HL-60 (cell line): ENCODE measurements around the gene EEF1AKMT1.

Source experiments
- DNase-seq, 2 experiments: peaks; one replicate each; pipeline ENCODE4 v3.0.0-alpha.2; 2010 to 2020; ENCODE audit warnings: low read depth in 1 of 2, low spot score in 1 of 2
- H3K27ac ChIP-seq: fragments of 250-450 bp; sonication (Bioruptor Pico); replicated peaks from 2 replicates; pipeline ENCODE4 v1.5.1; 2020; ENCODE audit warnings: mild to moderate bottlenecking, moderate library complexity
- H3K27me3 ChIP-seq: fragments of 250-450 bp; sonication (Bioruptor Pico); 2 replicates; pipeline ENCODE4 v1.5.1; 2021; ENCODE audit warnings: mild to moderate bottlenecking, moderate library complexity; ENCODE audit not compliant: insufficient read depth, poor library complexity, severe bottlenecking
- H3K4me3 ChIP-seq: replicated peaks from 2 replicates; pipeline ENCODE4 v1.5.1; 2011; ENCODE audit warnings: mild to moderate bottlenecking, control low read depth, low read length; ENCODE audit not compliant: insufficient read depth
- GABPA ChIP-seq: IDR thresholded peaks from 2 replicates; pipeline ENCODE4 v1.6.1; 2012; ENCODE audit warnings: low read depth
- POLR2AphosphoS5 ChIP-seq: IDR thresholded peaks from 2 replicates; pipeline ENCODE4 v1.6.1; 2012; ENCODE audit warnings: low read depth
- REST ChIP-seq: IDR thresholded peaks from 2 replicates; pipeline ENCODE4 v1.6.1; 2012; ENCODE audit warnings: low read depth; ENCODE audit not compliant: insufficient replicate concordance
- SPI1 ChIP-seq: IDR thresholded peaks from 2 replicates; pipeline ENCODE4 v1.6.1; 2012; ENCODE audit warnings: low read depth, mild to moderate bottlenecking, borderline replicate concordance
- TF ChIP-seq, protein P1 (sequence below): IDR thresholded peaks from one replicate; pipeline ENCODE4 v1.5.1; 2011; ENCODE audit warnings: low read length, control low read depth, inconsistent platforms; ENCODE audit not compliant: insufficient read depth

The EEF1AKMT1 gene

GRCh38 chr13:20701461-20701860 lies 72.3 kb downstream of the EEF1AKMT1 start:
- TF ChIP-seq REST (no peak), SPI1 (no peak), POLR2AphosphoS5 (no peak), GABPA (no peak)
- TF ChIP-seq, protein P1, sequence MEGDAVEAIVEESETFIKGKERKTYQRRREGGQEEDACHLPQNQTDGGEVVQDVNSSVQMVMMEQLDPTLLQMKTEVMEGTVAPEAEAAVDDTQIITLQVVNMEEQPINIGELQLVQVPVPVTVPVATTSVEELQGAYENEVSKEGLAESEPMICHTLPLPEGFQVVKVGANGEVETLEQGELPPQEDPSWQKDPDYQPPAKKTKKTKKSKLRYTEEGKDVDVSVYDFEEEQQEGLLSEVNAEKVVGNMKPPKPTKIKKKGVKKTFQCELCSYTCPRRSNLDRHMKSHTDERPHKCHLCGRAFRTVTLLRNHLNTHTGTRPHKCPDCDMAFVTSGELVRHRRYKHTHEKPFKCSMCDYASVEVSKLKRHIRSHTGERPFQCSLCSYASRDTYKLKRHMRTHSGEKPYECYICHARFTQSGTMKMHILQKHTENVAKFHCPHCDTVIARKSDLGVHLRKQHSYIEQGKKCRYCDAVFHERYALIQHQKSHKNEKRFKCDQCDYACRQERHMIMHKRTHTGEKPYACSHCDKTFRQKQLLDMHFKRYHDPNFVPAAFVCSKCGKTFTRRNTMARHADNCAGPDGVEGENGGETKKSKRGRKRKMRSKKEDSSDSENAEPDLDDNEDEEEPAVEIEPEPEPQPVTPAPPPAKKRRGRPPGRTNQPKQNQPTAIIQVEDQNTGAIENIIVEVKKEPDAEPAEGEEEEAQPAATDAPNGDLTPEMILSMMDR: no peak
- no peaks in the 10 kb centered on the region for H3K27me3 ChIP-seq
- no peak for DNase-seq

GRCh38 chr13:20700288-20700687 lies 73.5 kb downstream of the EEF1AKMT1 start:
- no peak for DNase-seq
- Histone ChIP-seq H3K27me3 (no peaks in the 10 kb centered on the region), H3K27ac (no peak overlapping the region), H3K4me3 (no peak overlapping the region)
- no peak for TF ChIP-seq GABPA
- TF ChIP-seq SPI1: no peak
- no peak for TF ChIP-seq POLR2AphosphoS5
- TF ChIP-seq, protein P1: no peak
- TF ChIP-seq REST: no peak

More at GRCh38 chr13:20701461-20701860, 72.3 kb downstream of the EEF1AKMT1 start:
- Histone ChIP-seq H3K27ac (no peak overlapping the region), H3K4me3 (no peak overlapping the region)

- no peak for DNase-seq
- TF ChIP-seq POLR2AphosphoS5 (no peak), REST (no peak), GABPA (no peak), SPI1 (no peak)
- TF ChIP-seq, protein P1: no peak
- Histone ChIP-seq H3K27me3 (no peaks in the 10 kb centered on the region), H3K27ac (no peak overlapping the region), H3K4me3 (no peak overlapping the region)
These were observed 74.0 kb downstream of the EEF1AKMT1 start for GRCh38 chr13:20699715-20700114.
